Central memory CD8-positive, alpha-beta T cell (primary cell): ENCODE results near the gene ANAPC13.

Experiments used
- ATAC-seq: fragments of 150-1000 bp; cut with Tn5 transposase; replicated peaks from 2 replicates; pipeline ENCODE4 v1.10.0; 2022; ENCODE audit warnings: mild to moderate bottlenecking, moderate FRiP score, moderate number of reproducible peaks; ENCODE audit not compliant: poor library complexity, severe bottlenecking; ENCODE audit errors: extremely low read depth
- DNase-seq, 2 donors: peaks; one replicate each; pipeline ENCODE4 v3.0.0; 2021; ENCODE audit warnings: low spot score in 2 of 2
- H3K27ac Mint-ChIP-seq: one replicate; pipeline ENCODE4 v1.8.0; 2022; ENCODE audit warnings: low read depth, mild to moderate bottlenecking, moderate library complexity, mixed read lengths
- H3K27me3 Mint-ChIP-seq: one replicate; pipeline ENCODE4 v1.8.0; 2022; ENCODE audit warnings: mixed read lengths
- H3K36me3 Mint-ChIP-seq: one replicate; pipeline ENCODE4 v1.8.0; 2022; ENCODE audit warnings: mild to moderate bottlenecking, moderate library complexity, mixed read lengths; ENCODE audit not compliant: insufficient read depth
- H3K4me1 Mint-ChIP-seq: one replicate; pipeline ENCODE4 v1.8.0; 2022; ENCODE audit warnings: mixed read lengths
- H3K4me3 Mint-ChIP-seq: one replicate; pipeline ENCODE4 v1.8.0; 2022; ENCODE audit warnings: mild to moderate bottlenecking, moderate library complexity, mixed read lengths
- H3K9me3 Mint-ChIP-seq: one replicate; pipeline ENCODE4 v1.8.0; 2022; ENCODE audit warnings: mixed read lengths

ANAPC13 gene

GRCh38 chr3:134477002-134477401, 8.8 kb downstream of the ANAPC13 start:
- Mint-ChIP-seq H3K4me3 (no peak overlapping the region), H3K36me3 (peaks cover 32% of the 10 kb centered on the region), H3K27ac (no peak overlapping the region), H3K27me3 (no peaks in the 10 kb centered on the region), H3K9me3 (no peaks in the 10 kb centered on the region), H3K4me1 (no peaks in the 10 kb centered on the region)
- DNase-seq (no peak), ATAC-seq (no peak)

DNA sequence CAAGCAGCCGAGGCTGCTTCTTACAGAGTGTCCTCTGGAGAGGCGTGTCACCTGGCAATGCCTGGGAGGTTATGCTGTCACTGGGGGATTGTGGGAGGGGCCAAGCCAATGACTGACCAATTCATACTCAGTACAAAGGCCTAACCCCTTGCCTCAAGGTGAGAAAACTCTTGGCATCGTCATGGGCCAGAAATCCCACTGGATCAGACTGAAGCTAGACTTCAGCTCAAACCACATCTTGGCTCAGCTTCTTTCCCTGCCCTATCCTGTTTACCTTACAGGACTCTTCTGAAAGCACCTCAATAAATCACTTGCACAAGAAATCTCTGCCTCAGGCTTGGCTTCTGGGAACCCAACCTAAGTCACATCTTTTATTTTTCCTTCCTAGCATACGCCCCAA, 9.5 kb downstream of the ANAPC13 start:
- H3K4me3 Mint-ChIP-seq, result no peak overlapping the region
- no peak overlapping the region for H3K27ac Mint-ChIP-seq
- no peaks in the 10 kb centered on the region for H3K9me3 Mint-ChIP-seq
- H3K4me1 Mint-ChIP-seq, result no peaks in the 10 kb centered on the region
- peaks cover 32% of the 10 kb centered on the region for H3K36me3 Mint-ChIP-seq
- DNase-seq, result no peak
- no peaks in the 10 kb centered on the region for H3K27me3 Mint-ChIP-seq
- ATAC-seq, result no peak

- no peak for DNase-seq
- Mint-ChIP-seq H3K36me3 (peaks cover 27% of the 10 kb centered on the region), H3K4me3 (no peak overlapping the region), H3K27ac (no peak overlapping the region), H3K4me1 (no peaks in the 10 kb centered on the region), H3K9me3 (no peaks in the 10 kb centered on the region), H3K27me3 (no peaks in the 10 kb centered on the region)
- no peak for ATAC-seq
These were observed 10.8 kb downstream of the ANAPC13 start for GRCh38 chr3:134474956-134475355.

DNA sequence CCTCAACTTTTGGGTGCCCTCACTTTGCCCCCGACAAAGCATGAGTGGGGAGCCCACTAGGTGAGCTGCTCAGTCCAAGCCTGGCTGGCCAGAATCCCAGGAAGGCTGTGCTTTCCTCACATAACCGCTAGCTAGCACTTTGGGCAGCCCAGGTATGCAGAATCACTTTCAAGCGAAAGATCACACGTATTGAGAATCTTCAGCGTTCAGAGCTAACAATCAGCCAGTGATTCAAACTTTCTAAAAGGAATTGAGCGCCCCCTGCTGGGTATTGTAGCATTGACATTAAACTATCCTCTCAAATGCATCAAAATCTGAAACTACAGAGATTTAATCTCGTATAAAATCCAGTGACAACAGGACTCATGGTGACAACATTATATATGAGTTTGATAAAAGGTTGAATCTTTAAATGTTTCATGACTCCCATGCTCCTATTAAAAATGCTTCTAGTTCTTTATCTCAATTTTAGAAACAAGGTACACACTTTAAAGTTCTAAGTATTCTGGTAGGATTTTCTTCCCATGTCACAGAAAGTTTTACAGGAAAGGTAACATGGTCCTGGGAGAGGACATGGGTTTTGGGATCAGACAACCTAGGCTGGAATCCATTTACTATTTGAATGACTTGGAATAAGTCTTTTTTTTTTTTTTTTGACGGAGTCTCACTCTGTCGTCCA, 11.8 kb downstream of the ANAPC13 start:
- Mint-ChIP-seq H3K36me3 (peaks cover 27% of the 10 kb centered on the region), H3K27ac (no peak overlapping the region), H3K4me3 (no peak overlapping the region), H3K4me1 (no peaks in the 10 kb centered on the region), H3K9me3 (no peaks in the 10 kb centered on the region), H3K27me3 (no peaks in the 10 kb centered on the region)
- DNase-seq (peak; percentile 65 to 75), ATAC-seq (peak; percentile 75)

- Mint-ChIP-seq H3K4me3 (no peak overlapping the region), H3K9me3 (no peaks in the 10 kb centered on the region)
These were observed 13.0 kb downstream of the ANAPC13 start for GRCh38 chr3:134472831-134473230.

DNA sequence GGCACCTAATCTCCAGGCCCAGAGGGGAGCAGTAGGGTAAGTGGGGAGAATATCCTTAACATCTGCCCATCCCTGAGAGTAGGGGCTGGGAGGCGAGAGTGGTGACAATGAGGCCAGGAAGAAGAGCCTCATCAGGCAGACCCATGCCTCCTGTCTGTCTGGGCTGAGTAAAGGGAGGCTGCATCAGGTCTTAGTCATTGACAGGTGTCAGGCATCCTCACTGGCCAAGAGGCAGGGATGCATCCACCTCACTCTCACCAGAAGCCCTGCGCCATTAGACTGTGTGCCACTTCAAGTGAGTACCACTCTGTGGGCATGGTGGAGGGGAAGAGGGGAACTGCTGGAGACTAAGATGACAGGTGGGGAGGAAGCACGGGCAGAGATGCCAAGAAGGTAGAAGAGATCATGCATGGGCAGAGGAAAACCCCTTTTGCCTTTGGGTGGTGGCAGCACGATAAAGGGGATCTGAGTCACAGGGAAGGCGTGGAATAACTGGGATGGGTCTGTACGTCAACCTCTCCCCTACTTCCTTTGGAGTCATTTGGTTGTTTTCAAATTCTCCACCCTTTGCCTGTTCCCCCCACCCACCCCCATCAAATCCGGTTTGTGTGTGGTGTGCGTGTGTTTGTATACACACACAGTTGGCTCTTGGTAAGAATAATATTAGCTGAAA, 14.1 kb downstream of the ANAPC13 start:
- no peak overlapping the region for H3K4me3 Mint-ChIP-seq
- no peaks in the 10 kb centered on the region for H3K9me3 Mint-ChIP-seq
- no peaks in the 10 kb centered on the region for H3K4me1 Mint-ChIP-seq
- ATAC-seq (no peak), DNase-seq (no peak)
- no peaks in the 10 kb centered on the region for H3K27me3 Mint-ChIP-seq
- peaks cover 11% of the 10 kb centered on the region for H3K36me3 Mint-ChIP-seq
- H3K27ac Mint-ChIP-seq, result no peak overlapping the region

More at GRCh38 chr3:134472831-134473230, 13.0 kb downstream of the ANAPC13 start:
- H3K27ac Mint-ChIP-seq, result no peak overlapping the region
- ATAC-seq (no peak), DNase-seq (no peak)
- H3K4me1 Mint-ChIP-seq, result no peaks in the 10 kb centered on the region
- no peaks in the 10 kb centered on the region for H3K27me3 Mint-ChIP-seq
- peaks cover 22% of the 10 kb centered on the region for H3K36me3 Mint-ChIP-seq

DNA sequence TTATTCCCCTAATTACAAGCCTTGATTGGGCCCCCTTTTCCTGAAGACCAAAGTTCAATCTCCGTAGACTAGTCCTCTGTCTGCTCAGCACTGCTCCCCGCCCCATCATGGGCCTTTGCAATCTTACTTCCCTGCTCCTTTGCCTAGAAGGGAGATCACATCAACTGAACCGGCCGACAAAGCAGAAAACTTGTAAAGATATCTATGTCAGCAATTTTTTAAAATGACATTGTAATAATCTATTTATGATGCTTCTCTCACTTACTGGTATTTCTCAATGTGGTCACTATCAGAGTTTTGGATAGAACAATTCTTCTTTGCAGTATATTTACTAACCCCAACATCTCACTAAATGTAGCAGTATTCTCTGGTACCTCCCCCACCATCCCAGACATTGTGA, 17.3 kb downstream of the ANAPC13 start:
- Mint-ChIP-seq H3K4me1 (no peaks in the 10 kb centered on the region), H3K36me3 (peaks cover 2% of the 10 kb centered on the region), H3K4me3 (no peak overlapping the region), H3K27me3 (peaks cover 3% of the 10 kb centered on the region), H3K9me3 (no peaks in the 10 kb centered on the region), H3K27ac (no peak overlapping the region)
- ATAC-seq, result no peak
- DNase-seq, result no peak

DNA sequence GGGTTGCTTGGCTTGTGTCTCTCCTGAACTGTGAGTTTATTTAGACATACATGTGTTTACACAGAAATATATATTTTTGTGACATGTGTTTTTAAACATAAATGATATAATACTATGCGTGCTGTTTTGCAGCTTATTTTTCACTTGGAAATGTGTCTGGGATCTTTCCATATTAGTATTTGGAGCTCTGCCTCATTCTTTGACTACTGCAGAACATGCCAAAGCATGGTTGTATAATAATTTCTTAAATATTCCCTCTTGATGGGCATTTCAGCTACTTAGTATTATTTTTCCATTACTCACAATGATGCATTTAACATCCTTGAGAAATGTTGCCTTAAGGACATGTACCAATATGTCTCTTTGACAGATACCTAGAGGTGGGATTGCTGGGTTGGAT, 19.5 kb downstream of the ANAPC13 start:
- H3K27me3 Mint-ChIP-seq, result peaks cover 22% of the 10 kb centered on the region
- H3K9me3 Mint-ChIP-seq, result no peaks in the 10 kb centered on the region
- H3K4me3 Mint-ChIP-seq, result no peak overlapping the region
- DNase-seq, result no peak
- H3K36me3 Mint-ChIP-seq, result no peaks in the 10 kb centered on the region
- no peak overlapping the region for H3K27ac Mint-ChIP-seq
- ATAC-seq, result no peak
- H3K4me1 Mint-ChIP-seq, result no peaks in the 10 kb centered on the region

DNA sequence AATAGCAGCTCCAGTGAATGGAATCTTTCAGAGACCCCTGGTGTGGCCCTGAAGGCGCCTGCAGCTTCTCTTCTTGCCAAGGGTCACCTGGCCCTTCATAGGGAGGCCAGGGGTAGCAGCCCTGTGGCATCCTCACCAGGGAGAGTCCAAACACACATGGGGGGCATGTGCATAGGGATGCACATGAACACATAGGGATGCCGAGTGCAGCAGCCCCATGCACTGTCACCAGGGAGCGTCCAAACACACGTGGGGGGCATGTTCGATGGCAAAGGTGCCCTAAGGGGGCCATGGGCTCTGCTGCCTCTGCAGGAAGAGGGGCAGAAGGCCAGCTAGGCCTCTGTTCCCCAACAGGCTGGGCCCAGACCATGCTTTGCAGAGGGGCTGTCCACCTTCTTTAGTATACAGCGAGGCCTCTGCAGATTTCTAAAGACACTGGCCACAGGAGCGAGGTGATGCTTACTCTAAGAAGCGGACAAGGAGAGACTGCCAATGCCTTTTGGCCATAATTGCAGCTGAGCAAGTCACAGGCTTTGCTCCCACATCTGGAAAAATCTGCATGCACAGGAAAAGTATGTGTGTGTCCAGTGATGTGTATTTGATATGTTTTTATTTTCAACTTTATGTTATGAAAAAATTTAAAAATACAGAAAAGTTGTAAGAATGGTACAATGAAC, 21.0 kb downstream of the ANAPC13 start:
- H3K9me3 Mint-ChIP-seq, result no peaks in the 10 kb centered on the region
- peaks cover 37% of the 10 kb centered on the region for H3K27me3 Mint-ChIP-seq
- H3K27ac Mint-ChIP-seq, result no peak overlapping the region
- no peak for ATAC-seq
- H3K36me3 Mint-ChIP-seq, result no peaks in the 10 kb centered on the region
- DNase-seq, result no peak
- H3K4me1 Mint-ChIP-seq, result no peaks in the 10 kb centered on the region
- no peak overlapping the region for H3K4me3 Mint-ChIP-seq

DNA sequence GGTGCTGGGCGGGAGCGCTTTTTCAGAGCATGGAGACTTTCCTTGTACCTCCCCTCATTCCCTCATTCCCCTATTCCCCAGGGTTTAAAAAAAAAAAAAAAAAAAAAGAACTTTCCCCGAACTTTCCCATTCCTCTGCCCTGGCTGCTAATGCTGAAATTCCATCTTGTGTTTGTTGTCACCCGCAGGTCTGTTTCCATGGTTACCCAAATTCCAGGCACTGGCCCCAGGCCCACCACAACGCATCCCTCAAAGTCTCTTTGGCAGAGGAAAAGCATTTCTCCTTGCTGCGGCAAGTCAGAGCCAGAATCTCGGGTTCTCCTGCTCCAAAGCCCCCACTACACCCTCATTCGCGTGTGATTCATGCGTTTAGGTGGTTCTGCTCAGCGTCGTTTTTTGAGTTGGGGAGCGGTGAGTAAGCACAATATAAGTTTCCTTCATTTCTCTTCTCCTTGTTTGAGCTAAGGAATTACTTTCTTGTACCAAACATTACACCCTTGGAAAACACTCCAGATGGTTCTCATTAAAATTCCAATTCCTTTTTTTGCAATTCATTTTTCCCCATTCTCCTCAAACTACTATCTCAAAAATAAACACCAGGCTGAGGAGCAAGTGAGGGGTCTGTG, 21.6 kb downstream of the ANAPC13 start:
- Mint-ChIP-seq H3K36me3 (no peaks in the 10 kb centered on the region), H3K4me3 (no peak overlapping the region), H3K9me3 (no peaks in the 10 kb centered on the region), H3K4me1 (no peaks in the 10 kb centered on the region), H3K27me3 (peaks cover 43% of the 10 kb centered on the region), H3K27ac (no peak overlapping the region)
- DNase-seq, result no peak
- no peak for ATAC-seq

GRCh38 chr3:134463676-134464063, 22.1 kb downstream of the ANAPC13 start:
- Mint-ChIP-seq H3K4me3 (no peak overlapping the region), H3K9me3 (no peaks in the 10 kb centered on the region), H3K27ac (no peak overlapping the region), H3K4me1 (no peaks in the 10 kb centered on the region), H3K36me3 (no peaks in the 10 kb centered on the region), H3K27me3 (peaks cover 44% of the 10 kb centered on the region)
- no peak for DNase-seq
- ATAC-seq, result no peak

- Mint-ChIP-seq H3K9me3 (no peaks in the 10 kb centered on the region), H3K4me1 (no peaks in the 10 kb centered on the region), H3K27ac (no peak overlapping the region), H3K36me3 (no peaks in the 10 kb centered on the region), H3K4me3 (no peak overlapping the region), H3K27me3 (peaks cover 54% of the 10 kb centered on the region)
- no peak for ATAC-seq
- no peak for DNase-seq
These were observed 23.3 kb downstream of the ANAPC13 start for GRCh38 chr3:134462331-134462941.
